CD4-positive, alpha-beta memory T cell (primary cell): ENCODE measurements around the gene MAP4K4. TPM values are rescaled to one million over a fixed set of nuclear protein-coding genes. Genes with fewer than 3 reads are reported as not detected.

Experiments
- CTCF ChIA-PET: fragments of 350-600 bp; sonication (Branson Sonifier 250); formaldehyde crosslinking; loops from one replicate; lab custom pipeline; 2021; ENCODE audit warnings: inconsistent platforms; ENCODE audit not compliant: partially characterized antibody; lab: Charles Lee
- POLR2A ChIA-PET: fragments of 350-600 bp; sonication (Branson Sonifier 250); formaldehyde crosslinking; loops from one replicate; lab custom pipeline; 2021; ENCODE audit not compliant: partially characterized antibody; lab: Charles Lee
- DNase-seq, 5 donors: peaks; one replicate each; pipeline versions ENCODE4 v3.0.0 to v3.0.0-alpha.2; 2020 to 2022; ENCODE audit warnings: mixed read lengths in 1 of 5
- H3K27ac ChIP-seq: one replicate; pipeline ENCODE4 v1.7.0; 2013; ENCODE audit warnings: low read depth, low read length
- H3K27me3 ChIP-seq: 2 replicates; pipeline ENCODE4 v1.7.0; 2013; ENCODE audit warnings: mild to moderate bottlenecking, low read length, moderate library complexity; ENCODE audit not compliant: insufficient read depth
- H3K36me3 ChIP-seq: 2 replicates; pipeline ENCODE4 v1.7.0; 2013; ENCODE audit warnings: mild to moderate bottlenecking, low read length, moderate library complexity; ENCODE audit not compliant: insufficient read depth
- H3K4me1 ChIP-seq: 2 replicates; pipeline ENCODE4 v1.7.0; 2013; ENCODE audit warnings: mild to moderate bottlenecking, low read length, moderate library complexity; ENCODE audit not compliant: insufficient read depth
- H3K4me3 ChIP-seq, 2 donors: one replicate each; pipeline ENCODE4 v1.7.0; 2013; ENCODE audit warnings: low read length in 2 of 2, mild to moderate bottlenecking in 1 of 2
- H3K9me3 ChIP-seq, 2 donors: one replicate each; pipeline ENCODE4 v1.7.0; 2013; ENCODE audit warnings: low read length in 2 of 2, control low read depth in 1 of 2; ENCODE audit not compliant: control insufficient read depth in 1 of 2
- H3K27ac Mint-ChIP-seq, 7 donors: one replicate each; pipeline ENCODE4 v1.8.0; 2020 to 2021; ENCODE audit warnings: mixed read lengths in 7 of 7, mild to moderate bottlenecking in 6 of 7, inconsistent platforms in 3 of 7, moderate library complexity in 3 of 7
- H3K27me3 Mint-ChIP-seq, 2 donors: one replicate each; pipeline ENCODE4 v1.8.0; 2020 to 2021; ENCODE audit warnings: mixed read lengths in 2 of 2
- H3K36me3 Mint-ChIP-seq, 2 donors: one replicate each; pipeline ENCODE4 v1.8.0; 2020 to 2021; ENCODE audit warnings: mixed read lengths in 2 of 2, inconsistent platforms in 1 of 2, mild to moderate bottlenecking in 1 of 2
- H3K4me1 Mint-ChIP-seq, 4 donors: one replicate each; pipeline ENCODE4 v1.8.0; 2020 to 2021; ENCODE audit warnings: mixed read lengths in 4 of 4, mild to moderate bottlenecking in 1 of 4
- H3K4me3 Mint-ChIP-seq, 8 donors: one replicate each; pipeline ENCODE4 v1.8.0; 2020 to 2021; ENCODE audit warnings: mixed read lengths in 8 of 8, mild to moderate bottlenecking in 7 of 8, moderate library complexity in 6 of 8, inconsistent platforms in 3 of 8
- H3K9me3 Mint-ChIP-seq, 8 donors: one replicate each; pipeline ENCODE4 v1.8.0; 2020 to 2021; ENCODE audit warnings: mixed read lengths in 8 of 8, mild to moderate bottlenecking in 5 of 8, inconsistent platforms in 3 of 8, moderate library complexity in 1 of 8
- intact Hi-C: fragments of 100-400 bp; cut with micrococcal nuclease; formaldehyde crosslinking; loops from one replicate; pipeline ENCODE4 v1.15.1; 2023
- polyA plus RNA-seq, 2 donors: library from polyadenylated mRNA; unstranded; fragments of 300-500 nt; fragmentation: Illumina TruSeq; gene quantifications; one replicate each; pipeline ENCODE4 v1.2.3, GENCODE V29; 2021
- total RNA-seq, 2 experiments: library from RNA; stranded (reverse); gene quantifications; one replicate each; pipeline ENCODE4 v1.2.3, GENCODE V29; 2021

Gene MAP4K4
- total and polyA plus RNA-seq, 4 experiments from 2014 or later = 2.4 to 114 (median 62.2) TPM

DNA sequence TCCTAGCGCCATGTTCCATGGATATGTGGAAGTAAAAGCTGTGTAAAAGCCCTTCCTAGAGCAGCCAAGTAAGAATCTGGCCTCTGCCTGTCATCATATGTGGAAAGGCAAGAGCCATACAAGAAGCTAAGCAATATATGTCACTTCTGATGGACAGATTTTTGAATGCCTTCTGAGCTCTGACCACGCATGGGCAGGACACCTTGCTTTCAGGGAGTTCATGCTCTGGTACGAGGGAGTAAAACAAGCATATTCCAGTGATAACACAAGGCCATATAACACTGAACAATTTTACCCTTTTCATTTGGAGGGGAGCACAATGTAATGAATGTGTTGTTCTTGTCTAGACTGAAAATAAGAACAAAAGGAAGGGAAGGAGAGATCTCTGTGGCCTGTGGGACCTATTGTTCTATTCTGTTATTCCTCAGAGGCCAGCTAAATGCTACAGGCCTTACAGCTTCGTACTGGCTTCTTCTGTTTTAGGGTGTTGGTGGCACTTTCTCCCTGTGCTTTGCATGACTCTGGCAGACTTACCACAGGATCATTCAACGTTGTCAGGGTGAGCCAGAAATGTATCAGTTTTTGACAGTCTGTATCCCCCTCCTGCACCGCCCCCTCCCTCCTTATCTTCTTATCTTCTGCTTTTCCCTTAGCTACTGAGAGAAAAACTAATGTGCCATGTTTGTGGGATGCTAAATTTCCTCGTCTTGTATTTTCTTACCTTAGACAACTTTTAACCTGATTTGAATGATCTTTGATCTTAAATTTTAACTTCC lies 99.5 kb downstream of the MAP4K4 start:
- Histone ChIP-seq H3K27ac (no peak overlapping the region), H3K4me1 (peaks cover 38% of the 10 kb centered on the region), H3K36me3 (no peaks in the 10 kb centered on the region), H3K9me3 (no peaks in the 10 kb centered on the region), H3K27me3 (no peaks in the 10 kb centered on the region), H3K4me3 (no peak overlapping the region)
- CTCF ChIA-PET = interaction anchor here (1.1 to 1.9 kb wide), 4 partner anchors 14 to 378 kb away, joined by 3 to 7 read pairs (median 4); no protein-coding TSS in a partner anchor
- H3K4me3 Mint-ChIP-seq = peak overlapping the region in 1 of 8 donors; percentile 12
- intact Hi-C loops = no loop called here
- H3K4me1 Mint-ChIP-seq = peaks cover 50 to 81% (median 66%) of the 10 kb centered on the region in 4 donors
- H3K27ac Mint-ChIP-seq = peak overlapping the region in 5 of 7 donors; percentile 17 to 63 (median 25)
- POLR2A ChIA-PET = interaction anchor here (0.8 to 1.6 kb wide), 2 partner anchors 10 to 34 kb away, joined by 3 to 4 read pairs; no protein-coding TSS in a partner anchor
- no peaks in the 10 kb centered on the region for H3K27me3 Mint-ChIP-seq
- no peaks in the 10 kb centered on the region for H3K9me3 Mint-ChIP-seq
- peaks cover 12% of the 10 kb centered on the region in 2 donors for H3K36me3 Mint-ChIP-seq
- DNase-seq = no peak

DNA sequence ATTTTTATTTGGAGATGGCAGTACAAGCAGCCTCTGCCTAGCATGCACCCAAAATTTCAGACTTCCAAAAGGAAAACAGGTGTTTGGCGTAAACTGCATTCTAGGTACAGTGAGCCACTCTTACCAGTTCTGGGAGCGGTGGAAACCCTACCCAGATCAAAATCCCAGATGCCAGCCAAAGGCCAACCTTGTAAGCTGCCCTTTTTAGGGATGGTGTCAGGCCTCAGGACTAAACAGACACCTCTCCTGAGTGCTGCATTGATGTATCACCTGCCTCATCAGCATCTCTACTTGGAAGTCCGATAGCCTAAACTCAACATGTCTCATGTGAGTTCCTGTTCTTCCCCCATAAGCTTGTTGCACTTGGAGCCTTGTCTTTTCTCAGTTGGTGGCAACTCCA lies 104.0 kb downstream of the MAP4K4 start:
- Histone ChIP-seq H3K27ac (no peak overlapping the region), H3K27me3 (no peaks in the 10 kb centered on the region), H3K4me1 (peaks cover 58% of the 10 kb centered on the region), H3K9me3 (no peaks in the 10 kb centered on the region), H3K4me3 (no peak overlapping the region), H3K36me3 (no peaks in the 10 kb centered on the region)
- H3K4me1 Mint-ChIP-seq = peaks cover 57 to 82% (median 70%) of the 10 kb centered on the region in 4 donors
- no peaks in the 10 kb centered on the region for H3K9me3 Mint-ChIP-seq
- POLR2A ChIA-PET = no interaction called here
- no peak for DNase-seq
- peak overlapping the region in 1 of 7 donors; percentile 12 for H3K27ac Mint-ChIP-seq
- no peaks in the 10 kb centered on the region for H3K27me3 Mint-ChIP-seq
- no peak overlapping the region for H3K4me3 Mint-ChIP-seq
- intact Hi-C loops = no loop called here
- CTCF ChIA-PET = no interaction called here
- H3K36me3 Mint-ChIP-seq = peaks cover under 1 to 9% of the 10 kb centered on the region in 2 donors

DNA sequence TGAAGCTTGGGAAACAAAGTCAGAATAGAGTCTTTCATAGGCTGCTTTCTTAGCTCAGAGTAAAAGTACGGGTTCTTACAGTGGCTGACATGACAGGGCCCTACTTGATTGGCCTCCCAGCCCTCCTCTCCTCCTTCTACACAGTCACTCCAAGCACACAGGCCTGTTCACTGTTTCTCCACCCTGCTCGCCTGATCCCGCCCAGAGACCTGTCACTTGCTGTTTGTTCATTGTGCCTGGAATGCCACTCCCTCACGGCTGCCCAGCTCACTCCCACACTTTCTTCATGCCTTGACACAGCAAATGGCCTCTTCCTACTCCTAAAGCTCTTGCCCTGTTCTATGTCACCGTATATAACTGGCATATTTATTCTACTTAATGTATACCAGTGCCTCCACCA lies 104.8 kb downstream of the MAP4K4 start:
- intact Hi-C loops = no loop called here
- H3K4me3 Mint-ChIP-seq = peak overlapping the region in 1 of 8 donors; percentile 2
- H3K4me1 ChIP-seq = peaks cover 56% of the 10 kb centered on the region
- H3K9me3 Mint-ChIP-seq = no peaks in the 10 kb centered on the region
- no peaks in the 10 kb centered on the region for H3K36me3 ChIP-seq
- no peak for DNase-seq
- ChIA-PET POLR2A (no interaction called here), CTCF (no interaction called here)
- no peak overlapping the region for H3K4me3 ChIP-seq
- H3K27ac ChIP-seq = no peak overlapping the region
- no peaks in the 10 kb centered on the region for H3K27me3 Mint-ChIP-seq
- no peaks in the 10 kb centered on the region for H3K9me3 ChIP-seq
- peak overlapping the region in 6 of 7 donors; percentile 2 to 71 (median 48) for H3K27ac Mint-ChIP-seq
- no peaks in the 10 kb centered on the region for H3K27me3 ChIP-seq
- peaks cover 6 to 11% of the 10 kb centered on the region in 2 donors for H3K36me3 Mint-ChIP-seq
- H3K4me1 Mint-ChIP-seq = peaks cover 53 to 80% (median 66%) of the 10 kb centered on the region in 4 donors

DNA sequence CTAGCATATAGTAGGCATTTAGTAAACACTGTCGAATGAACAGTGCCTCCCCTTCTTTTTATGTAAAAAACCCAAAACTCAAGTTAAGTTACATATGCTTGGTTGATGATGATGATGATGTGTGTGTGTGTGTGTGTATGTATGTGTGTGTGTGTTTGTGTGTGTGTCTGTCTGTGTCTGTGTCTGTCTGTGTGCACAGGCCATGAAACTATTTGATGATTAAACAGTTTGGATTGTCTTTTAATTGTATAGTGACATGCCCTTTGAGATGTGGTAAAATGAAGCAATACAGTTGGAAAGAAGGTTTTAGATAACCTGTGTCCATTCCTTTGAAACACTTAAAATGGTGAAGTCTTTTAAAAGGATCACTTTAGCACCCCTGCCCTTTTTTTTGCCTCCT lies 105.6 kb downstream of the MAP4K4 start:
- peaks cover 54 to 84% (median 67%) of the 10 kb centered on the region in 4 donors for H3K4me1 Mint-ChIP-seq
- no peaks in the 10 kb centered on the region for H3K9me3 Mint-ChIP-seq
- POLR2A ChIA-PET = no interaction called here

DNA sequence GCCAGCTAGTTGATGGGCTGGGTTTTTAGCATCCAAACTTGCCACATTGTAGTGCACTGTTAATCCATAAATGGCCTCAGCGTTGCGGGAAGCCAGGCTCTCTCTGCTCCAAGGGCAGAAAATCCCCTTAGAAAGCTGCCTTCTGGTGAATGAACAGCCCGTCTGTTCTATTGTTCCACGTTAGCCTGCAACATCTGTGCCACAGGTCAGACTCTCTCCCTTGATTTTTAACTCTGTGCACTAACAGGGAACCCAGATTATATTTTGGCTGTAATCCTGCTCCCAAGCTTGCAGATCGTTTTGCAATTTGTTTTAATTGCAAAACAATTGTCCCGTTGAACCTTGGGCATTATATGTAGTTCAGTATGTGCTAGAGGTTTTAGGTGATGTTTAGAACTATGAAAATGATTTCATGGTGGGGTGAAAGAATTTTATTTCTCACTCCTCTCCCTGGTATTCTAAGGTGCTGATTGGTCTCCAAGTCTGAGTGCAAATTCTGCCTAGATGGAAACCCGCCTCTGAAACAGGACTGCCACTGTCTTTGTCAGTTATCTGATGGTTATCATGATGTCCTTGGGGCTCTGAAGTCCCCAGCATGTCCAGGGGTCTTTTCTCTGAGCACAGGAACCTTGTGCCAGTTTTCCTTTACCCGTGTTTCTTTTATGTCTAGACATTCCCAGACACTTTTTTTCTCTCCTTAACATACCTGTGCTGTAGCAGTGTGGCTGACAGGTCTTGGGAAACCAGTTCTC lies 106.6 kb downstream of the MAP4K4 start:
- Histone ChIP-seq H3K4me1 (peaks cover 49% of the 10 kb centered on the region), H3K9me3 (no peaks in the 10 kb centered on the region), H3K36me3 (no peaks in the 10 kb centered on the region), H3K4me3 (no peak overlapping the region), H3K27me3 (no peaks in the 10 kb centered on the region), H3K27ac (no peak overlapping the region)
- DNase-seq = no peak
- ChIA-PET CTCF (interaction anchor here (0.7 to 1.5 kb wide), 5 partner anchors 9 to 385 kb away, joined by 3 to 6 read pairs (median 3); no protein-coding TSS in a partner anchor), POLR2A (no interaction called here)
- Mint-ChIP-seq H3K27me3 (no peaks in the 10 kb centered on the region), H3K9me3 (no peaks in the 10 kb centered on the region), H3K4me3 (no peak overlapping the region), H3K36me3 (peaks cover 8 to 13% of the 10 kb centered on the region in 2 donors), H3K27ac (peak overlapping the region in 2 of 7 donors; percentile 15 to 68), H3K4me1 (peaks cover 53 to 81% (median 68%) of the 10 kb centered on the region in 4 donors)
- intact Hi-C loops = no loop called here

More for the DNA sequence above, 105.6 kb downstream of the MAP4K4 start:
- intact Hi-C loops = no loop called here
- Histone ChIP-seq H3K9me3 (no peaks in the 10 kb centered on the region), H3K27me3 (no peaks in the 10 kb centered on the region), H3K27ac (no peak overlapping the region), H3K4me3 (no peak overlapping the region), H3K4me1 (peaks cover 56% of the 10 kb centered on the region), H3K36me3 (no peaks in the 10 kb centered on the region)
- H3K27ac Mint-ChIP-seq = peak overlapping the region in 1 of 7 donors; percentile 30
- no peaks in the 10 kb centered on the region for H3K27me3 Mint-ChIP-seq
- H3K36me3 Mint-ChIP-seq = peaks cover 8 to 13% of the 10 kb centered on the region in 2 donors
- H3K4me3 Mint-ChIP-seq = no peak overlapping the region
- CTCF ChIA-PET = interaction anchor here (1.5 kb wide), 1 partner anchor 8 kb away, joined by 3 read pairs; no protein-coding TSS in a partner anchor
- DNase-seq = no peak

DNA sequence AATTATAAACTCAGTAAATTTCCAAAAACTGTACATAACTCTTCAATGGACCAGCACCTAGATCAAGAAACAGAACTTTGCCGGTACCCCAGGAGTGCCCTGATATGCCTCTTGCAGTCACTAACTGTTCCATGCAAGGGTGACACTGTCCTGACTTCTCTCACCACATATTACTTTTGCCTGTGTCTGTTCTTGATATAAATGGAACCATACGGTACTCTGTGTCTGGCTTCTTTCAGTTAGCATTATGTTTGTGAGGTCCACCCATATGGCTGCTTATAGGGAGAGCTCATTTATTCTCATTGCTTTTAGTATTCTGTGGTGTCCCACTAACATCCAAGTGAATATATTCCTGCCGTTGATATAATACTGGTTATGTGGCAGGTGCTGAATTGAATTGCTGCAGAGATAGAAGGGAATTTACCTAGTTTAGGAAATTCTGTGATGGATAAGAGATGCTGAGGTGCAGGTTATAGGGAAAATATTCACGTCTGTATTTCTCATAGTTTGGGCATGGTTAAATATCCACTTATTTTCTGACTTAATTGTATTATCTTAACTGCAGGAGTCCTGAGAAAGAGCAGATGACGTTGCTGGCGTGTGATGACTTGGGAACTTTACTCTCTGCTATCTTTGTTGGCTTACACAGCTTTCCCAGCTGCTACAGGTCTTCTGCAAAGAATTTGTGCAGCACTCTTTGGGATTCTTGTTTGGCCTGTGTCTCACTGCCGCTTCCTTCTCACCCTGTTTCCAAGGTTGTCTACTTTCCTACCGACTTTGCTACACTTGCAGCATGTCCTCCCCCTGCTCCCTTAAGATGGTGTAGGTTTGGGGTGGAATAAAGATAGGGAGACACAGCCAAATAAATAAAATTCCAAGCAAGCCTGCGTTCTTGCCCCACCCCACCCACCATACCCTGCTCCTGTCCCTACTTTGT lies 107.9 kb downstream of the MAP4K4 start:
- intact Hi-C loops = no loop called here
- Mint-ChIP-seq H3K27ac (peak overlapping the region in 6 of 7 donors; percentile 5 to 80 (median 36)), H3K36me3 (peaks cover 8 to 17% of the 10 kb centered on the region in 2 donors), H3K4me1 (peaks cover 53 to 80% (median 67%) of the 10 kb centered on the region in 4 donors), H3K9me3 (no peaks in the 10 kb centered on the region), H3K27me3 (no peaks in the 10 kb centered on the region), H3K4me3 (peak overlapping the region in 2 of 8 donors; percentile 1 to 11)
- H3K36me3 ChIP-seq = no peaks in the 10 kb centered on the region
- DNase-seq = no peak
- CTCF ChIA-PET = interaction anchor here (0.7 to 1.8 kb wide), 4 partner anchors 10 to 387 kb away, joined by 3 to 6 read pairs (median 4); no protein-coding TSS in a partner anchor
- no peak overlapping the region for H3K27ac ChIP-seq
- POLR2A ChIA-PET = no interaction called here
- H3K4me1 ChIP-seq = peaks cover 51% of the 10 kb centered on the region
- no peaks in the 10 kb centered on the region for H3K9me3 ChIP-seq
- H3K27me3 ChIP-seq = no peaks in the 10 kb centered on the region
- no peak overlapping the region for H3K4me3 ChIP-seq
